Lower lobe of right lung (tissue), 2 donors: ENCODE results near the gene NAA11. TPM values are rescaled to one million over a fixed set of nuclear protein-coding genes. Genes with fewer than 3 reads are reported as not detected.

Source experiments
- ATAC-seq, 2 donors: fragments of 200-7000 bp; cut with Tn5 transposase; one replicate each; pipeline ENCODE4 v1.9.1; 2020 to 2022; ENCODE audit warnings: mild to moderate bottlenecking in 2 of 2, moderate library complexity in 2 of 2
- DNase-seq: peaks from one replicate; pipeline ENCODE4 v3.0.0-alpha.2; 2020
- H3K27ac ChIP-seq: fragments of 200-600 bp; one replicate; pipeline ENCODE4 v1.8.0; 2022
- H3K27me3 ChIP-seq: fragments of 200-600 bp; one replicate; pipeline ENCODE4 v1.8.0; 2022; ENCODE audit warnings: low read depth
- H3K36me3 ChIP-seq: fragments of 200-600 bp; one replicate; pipeline ENCODE4 v1.8.0; 2022; ENCODE audit warnings: mild to moderate bottlenecking
- H3K4me1 ChIP-seq: fragments of 200-600 bp; one replicate; pipeline ENCODE4 v1.8.0; 2022
- H3K4me3 ChIP-seq: fragments of 200-600 bp; one replicate; pipeline ENCODE4 v1.8.0; 2022; ENCODE audit warnings: mild to moderate bottlenecking
- H3K9me3 ChIP-seq: fragments of 200-600 bp; one replicate; pipeline ENCODE4 v1.8.0; 2022
- CTCF ChIP-seq: fragments of 200-600 bp; IDR thresholded peaks from one replicate; pipeline ENCODE4 v1.8.0; 2022; ENCODE audit warnings: antibody characterized with exemption, mild to moderate bottlenecking
- intact Hi-C: fragments of 100-400 bp; cut with DNase I; formaldehyde crosslinking; loops from one replicate; pipeline ENCODE4 v1.11.0; 2022
- total RNA-seq: library from RNA; stranded (reverse); fragmentation: NEBNext Ultra II Directional; extraction: Animal tissue kit (Norgen Biotek cat#: 25700); gene quantifications from one replicate; pipeline ENCODE4 v1.2.1, GENCODE V29; 2021
- donor health status: DM: no; HTN: yes; CAD: no; lungs with severe emphysema.

The NAA11 gene
- total RNA-seq, 1 donor from 2014 or later: not detected

- intact Hi-C loops: no loop called here
- DNase-seq (no peak), ATAC-seq (no peak)
- no peak for TF ChIP-seq CTCF
- Histone ChIP-seq H3K4me3 (no peak overlapping the region), H3K27ac (no peak overlapping the region), H3K36me3 (no peaks in the 10 kb centered on the region), H3K27me3 (no peaks in the 10 kb centered on the region), H3K4me1 (no peaks in the 10 kb centered on the region), H3K9me3 (no peaks in the 10 kb centered on the region)
These were observed 31.8 kb downstream of the NAA11 start for GRCh38 chr4:79294064-79294463.

- no peaks in the 10 kb centered on the region for H3K27me3 ChIP-seq
- H3K27ac ChIP-seq: no peak overlapping the region
- H3K36me3 ChIP-seq: no peaks in the 10 kb centered on the region
- ATAC-seq: no peak
- no peak for TF ChIP-seq CTCF
- intact Hi-C loops: no loop called here
- no peak overlapping the region for H3K4me3 ChIP-seq
- no peak for DNase-seq
- no peaks in the 10 kb centered on the region for H3K9me3 ChIP-seq
- H3K4me1 ChIP-seq: no peaks in the 10 kb centered on the region
These were observed 33.9 kb downstream of the NAA11 start for GRCh38 chr4:79292008-79292407.

- DNase-seq (no peak), ATAC-seq (no peak)
- H3K9me3 ChIP-seq: no peaks in the 10 kb centered on the region
- intact Hi-C loops: no loop called here
- no peaks in the 10 kb centered on the region for H3K4me1 ChIP-seq
- H3K27me3 ChIP-seq: no peaks in the 10 kb centered on the region
- no peaks in the 10 kb centered on the region for H3K36me3 ChIP-seq
- no peak for TF ChIP-seq CTCF
- no peak overlapping the region for H3K4me3 ChIP-seq
- no peak overlapping the region for H3K27ac ChIP-seq
These were observed 35.5 kb downstream of the NAA11 start for GRCh38 chr4:79290376-79290775.

GRCh38 chr4:79288185-79288584, 37.7 kb downstream of the NAA11 start:
- intact Hi-C loops: no loop called here
- Histone ChIP-seq H3K4me3 (no peak overlapping the region), H3K27ac (no peak overlapping the region), H3K36me3 (no peaks in the 10 kb centered on the region), H3K27me3 (no peaks in the 10 kb centered on the region), H3K4me1 (no peaks in the 10 kb centered on the region), H3K9me3 (no peaks in the 10 kb centered on the region)
- TF ChIP-seq CTCF: no peak
- no peak for ATAC-seq
- DNase-seq: no peak

- no peak for TF ChIP-seq CTCF
- DNase-seq (no peak), ATAC-seq (no peak)
- H3K27me3 ChIP-seq: no peaks in the 10 kb centered on the region
- no peaks in the 10 kb centered on the region for H3K4me1 ChIP-seq
- intact Hi-C loops: no loop called here
- H3K27ac ChIP-seq: no peak overlapping the region
- H3K9me3 ChIP-seq: no peaks in the 10 kb centered on the region
- no peak overlapping the region for H3K4me3 ChIP-seq
- H3K36me3 ChIP-seq: no peaks in the 10 kb centered on the region
These were observed 38.1 kb downstream of the NAA11 start for GRCh38 chr4:79287718-79288117.

GRCh38 chr4:79287076-79287475, 38.8 kb downstream of the NAA11 start:
- intact Hi-C loops: no loop called here

More at GRCh38 chr4:79287076-79287475, 38.8 kb downstream of the NAA11 start:
- no peaks in the 10 kb centered on the region for H3K9me3 ChIP-seq
- DNase-seq (no peak), ATAC-seq (no peak)
- H3K27me3 ChIP-seq: no peaks in the 10 kb centered on the region
- H3K27ac ChIP-seq: no peak overlapping the region
- H3K36me3 ChIP-seq: no peaks in the 10 kb centered on the region
- no peak overlapping the region for H3K4me3 ChIP-seq
- TF ChIP-seq CTCF: no peak
- no peaks in the 10 kb centered on the region for H3K4me1 ChIP-seq
